Tibial artery (tissue), 4 donors: ENCODE data around the gene CEP63.
"Not testable (repeated sequence)": the region's sequence is repeated elsewhere in the genome, so short reads cannot be mapped to it uniquely, and the experiment has no call there.

ENCODE experiments used
- DNase-seq, 2 donors: peaks; one replicate each; pipeline ENCODE4 v3.0.0-alpha.2; 2019
- H3K27ac ChIP-seq, 2 donors: fragments of 200-600 bp; sonication (generic) in 1 of 2; 1 replicate in 1 of 2; 2 replicates in 1 of 2; pipeline ENCODE4 v1.5.1; 2018 to 2019; ENCODE audit warnings: mild to moderate bottlenecking in 1 of 2
- H3K27me3 ChIP-seq, 2 donors: fragments of 200-600 bp; sonication (generic) in 1 of 2; one replicate each; pipeline versions ENCODE4 v1.5.1 to v1.6.0; 2016 to 2019
- H3K36me3 ChIP-seq, 3 donors: fragments of 200-600 bp; sonication (generic) in 2 of 3; one replicate each; pipeline ENCODE4 v1.5.1; 2016 to 2019; ENCODE audit warnings: mild to moderate bottlenecking in 2 of 3
- H3K4me1 ChIP-seq, 4 donors: fragments of 200-600 bp; sonication (generic) in 2 of 4; 1 replicate in 3 of 4; 2 replicates in 1 of 4; pipeline ENCODE4 v1.5.1; 2016 to 2019
- H3K4me3 ChIP-seq, 2 donors: fragments of 200-600 bp; sonication (generic) in 1 of 2; 1 replicate in 1 of 2; 2 replicates in 1 of 2; pipeline ENCODE4 v1.5.1; 2018 to 2019; ENCODE audit warnings: mild to moderate bottlenecking in 2 of 2
- H3K9me3 ChIP-seq, 3 donors: fragments of 200-600 bp; sonication (generic) in 1 of 3; one replicate each; pipeline ENCODE4 v1.5.1; 2016 to 2019
- CTCF ChIP-seq, 2 experiments: fragments of 200-600 bp in 1 of 2; fragments of 450-650 bp in 1 of 2; IDR thresholded peaks; one replicate each; pipeline ENCODE4 v1.5.1; 2017 to 2019; ENCODE audit warnings: antibody characterized with exemption in 2 of 2, mild to moderate bottlenecking in 1 of 2, moderate library complexity in 1 of 2
- intact Hi-C: fragments of 100-400 bp; cut with DNase I; formaldehyde crosslinking; loops from one replicate; pipeline ENCODE4 v1.15.0; 2023; ENCODE audit warnings: low total_unique reads

CEP63 gene

GRCh38 chr3:134559591-134559990, 73.7 kb downstream of the CEP63 start:
- no peaks in the 10 kb centered on the region for H3K27me3 ChIP-seq
- no peak overlapping the region for H3K4me3 ChIP-seq
- DNase-seq = no peak
- no peak for TF ChIP-seq CTCF (IDR thresholded peaks at IDR 0.05)
- H3K36me3 ChIP-seq = peaks cover 35 to 55% (median 37%) of the 10 kb centered on the region in 3 donors
- H3K27ac ChIP-seq = no peak overlapping the region
- H3K4me1 ChIP-seq = no peaks in the 10 kb centered on the region
- H3K9me3 ChIP-seq = no peaks in the 10 kb centered on the region
- intact Hi-C loops = no loop called here

- no peak for TF ChIP-seq CTCF (IDR thresholded peaks at IDR 0.05)
- H3K36me3 ChIP-seq = peaks cover 35 to 55% (median 37%) of the 10 kb centered on the region in 3 donors
- H3K27me3 ChIP-seq = no peaks in the 10 kb centered on the region
- no peak overlapping the region for H3K27ac ChIP-seq
- no peak for DNase-seq
- H3K9me3 ChIP-seq = no peaks in the 10 kb centered on the region
- intact Hi-C loops = no loop called here
- H3K4me3 ChIP-seq = no peak overlapping the region
- H3K4me1 ChIP-seq = no peaks in the 10 kb centered on the region
These were observed 76.2 kb downstream of the CEP63 start for GRCh38 chr3:134562055-134562454.

- intact Hi-C loops = no loop called here
- no peaks in the 10 kb centered on the region for H3K4me1 ChIP-seq
- no peak for DNase-seq
- no peaks in the 10 kb centered on the region for H3K27me3 ChIP-seq
- H3K4me3 ChIP-seq = no peak overlapping the region
- peaks cover 35 to 47% (median 37%) of the 10 kb centered on the region in 3 donors for H3K36me3 ChIP-seq
- TF ChIP-seq CTCF (IDR thresholded peaks at IDR 0.05) = no peak
- H3K27ac ChIP-seq = no peak overlapping the region
- no peaks in the 10 kb centered on the region for H3K9me3 ChIP-seq
These were observed 77.7 kb downstream of the CEP63 start for GRCh38 chr3:134563601-134564000.

GRCh38 chr3:134564991-134565390, 79.1 kb downstream of the CEP63 start:
- intact Hi-C loops = no loop called here
- Histone ChIP-seq H3K27me3 (no peaks in the 10 kb centered on the region), H3K36me3 (peaks cover 24 to 34% (median 31%) of the 10 kb centered on the region in 3 donors), H3K4me1 (no peaks in the 10 kb centered on the region), H3K27ac (no peak overlapping the region), H3K9me3 (no peaks in the 10 kb centered on the region), H3K4me3 (no peak overlapping the region)
- DNase-seq = no peak
- no peak for TF ChIP-seq CTCF (IDR thresholded peaks at IDR 0.05)

GRCh38 chr3:134567605-134568004, 81.7 kb downstream of the CEP63 start:
- Histone ChIP-seq H3K27me3 (no peaks in the 10 kb centered on the region), H3K27ac (no peak overlapping the region), H3K4me3 (no peak overlapping the region), H3K4me1 (no peaks in the 10 kb centered on the region), H3K36me3 (peaks cover 6 to 18% (median 12%) of the 10 kb centered on the region in 3 donors), H3K9me3 (no peaks in the 10 kb centered on the region)
- DNase-seq = no peak
- intact Hi-C loops = no loop called here
- no peak for TF ChIP-seq CTCF (IDR thresholded peaks at IDR 0.05)

- TF ChIP-seq CTCF (IDR thresholded peaks at IDR 0.05) = no peak
- H3K4me3 ChIP-seq = no peak overlapping the region
- H3K4me1 ChIP-seq = no peaks in the 10 kb centered on the region
- peaks cover 0 to 3% (median 0%) of the 10 kb centered on the region in 3 donors for H3K9me3 ChIP-seq
- no peak overlapping the region for H3K27ac ChIP-seq
- H3K36me3 ChIP-seq = peaks cover 0 to 6% (median 4%) of the 10 kb centered on the region in 3 donors
- intact Hi-C loops = no loop called here
- no peaks in the 10 kb centered on the region for H3K27me3 ChIP-seq
- DNase-seq = no peak
These were observed 82.9 kb downstream of the CEP63 start for GRCh38 chr3:134568790-134569189.

GRCh38 chr3:134569899-134570298, 84.0 kb downstream of the CEP63 start:
- H3K36me3 ChIP-seq, H3K27ac ChIP-seq, H3K4me3 ChIP-seq, H3K27me3 ChIP-seq, H3K9me3 ChIP-seq, H3K4me1 ChIP-seq, intact Hi-C loops, DNase-seq: not testable (repeated sequence)
